COLO668 (cell line): ENCODE results near the gene TUBB8.
"Not testable (repeated sequence)": the region's sequence is repeated elsewhere in the genome, so short reads cannot be mapped to it uniquely, and the experiment has no call there.

Source experiments
- DNase-seq: peaks from one replicate; lab custom pipeline; 2025; ENCODE audit not compliant: unreplicated experiment; lab: John Stamatoyannopoulos, UW

TUBB8 gene

GRCh38 chr10:48996-49395, at the start of gene TUBB8:
TSS of gene TUBB8 (minus strand) at chr10:49296. CDS start at chr10:49238, 58 bp downstream.
- DNase-seq = no peak

- DNase-seq = no peak
These were observed 47.4 kb upstream of the TUBB8 start for GRCh38 chr10:96466-96865.

GRCh38 chr10:95356-96115, 46.4 kb upstream of the TUBB8 start:
- no peak for DNase-seq

GRCh38 chr10:94613-95012, 45.5 kb upstream of the TUBB8 start:
- no peak for DNase-seq

- DNase-seq = no peak
These were observed 43.8 kb upstream of the TUBB8 start for GRCh38 chr10:92846-93245.

GRCh38 chr10:92153-92552, 43.1 kb upstream of the TUBB8 start:
- DNase-seq = no peak

GRCh38 chr10:91313-91712, 42.2 kb upstream of the TUBB8 start:
- DNase-seq = no peak

- no peak for DNase-seq
These were observed 41.1 kb upstream of the TUBB8 start for GRCh38 chr10:90161-90560.

GRCh38 chr10:89248-89647, 40.2 kb upstream of the TUBB8 start:
- DNase-seq = no peak

- no peak for DNase-seq
These were observed 39.2 kb upstream of the TUBB8 start for GRCh38 chr10:88253-88652.

GRCh38 chr10:87177-88080, 38.3 kb upstream of the TUBB8 start:
- no peak for DNase-seq

GRCh38 chr10:86031-86430, 36.9 kb upstream of the TUBB8 start:
- no peak for DNase-seq

- no peak for DNase-seq
These were observed 35.9 kb upstream of the TUBB8 start for GRCh38 chr10:85044-85443.

- no peak for DNase-seq
These were observed 34.9 kb upstream of the TUBB8 start for GRCh38 chr10:83930-84530.

GRCh38 chr10:80477-81105, 31.5 kb upstream of the TUBB8 start:
- no peak for DNase-seq

- no peak for DNase-seq
These were observed 30.6 kb upstream of the TUBB8 start for GRCh38 chr10:79532-80215.

- no peak for DNase-seq
These were observed 29.5 kb upstream of the TUBB8 start for GRCh38 chr10:78556-78955.

GRCh38 chr10:74266-74621, 25.1 kb upstream of the TUBB8 start:
- not testable (repeated sequence) for DNase-seq

GRCh38 chr10:73543-74265, 24.6 kb upstream of the TUBB8 start:
- peak; percentile 46 for DNase-seq

GRCh38 chr10:68156-68555, 19.1 kb upstream of the TUBB8 start:
- not testable (repeated sequence) for DNase-seq
